Astrocyte of the spinal cord (primary cell): ENCODE results near the gene ABHD1.

Experiments
- DNase-seq: peaks from one replicate; pipeline ENCODE4 v3.0.0; 2011; ENCODE audit warnings: low read depth, low spot score
- H3K4me3 ChIP-seq: 2 replicates; pipeline ENCODE4 v1.5.1; 2011; ENCODE audit warnings: low read depth, mild to moderate bottlenecking, low read length, moderate library complexity
- CTCF ChIP-seq: IDR thresholded peaks from 2 replicates; pipeline ENCODE4 v1.5.1; 2012; ENCODE audit warnings: low read depth, mild to moderate bottlenecking, low read length, inconsistent platforms
- in situ Hi-C: cut with HindIII; loops from 2 replicates; pipeline ENCODE4 v1.10.0; 2017; ENCODE audit warnings: low sequenced_read_pairs

ABHD1 gene

DNA sequence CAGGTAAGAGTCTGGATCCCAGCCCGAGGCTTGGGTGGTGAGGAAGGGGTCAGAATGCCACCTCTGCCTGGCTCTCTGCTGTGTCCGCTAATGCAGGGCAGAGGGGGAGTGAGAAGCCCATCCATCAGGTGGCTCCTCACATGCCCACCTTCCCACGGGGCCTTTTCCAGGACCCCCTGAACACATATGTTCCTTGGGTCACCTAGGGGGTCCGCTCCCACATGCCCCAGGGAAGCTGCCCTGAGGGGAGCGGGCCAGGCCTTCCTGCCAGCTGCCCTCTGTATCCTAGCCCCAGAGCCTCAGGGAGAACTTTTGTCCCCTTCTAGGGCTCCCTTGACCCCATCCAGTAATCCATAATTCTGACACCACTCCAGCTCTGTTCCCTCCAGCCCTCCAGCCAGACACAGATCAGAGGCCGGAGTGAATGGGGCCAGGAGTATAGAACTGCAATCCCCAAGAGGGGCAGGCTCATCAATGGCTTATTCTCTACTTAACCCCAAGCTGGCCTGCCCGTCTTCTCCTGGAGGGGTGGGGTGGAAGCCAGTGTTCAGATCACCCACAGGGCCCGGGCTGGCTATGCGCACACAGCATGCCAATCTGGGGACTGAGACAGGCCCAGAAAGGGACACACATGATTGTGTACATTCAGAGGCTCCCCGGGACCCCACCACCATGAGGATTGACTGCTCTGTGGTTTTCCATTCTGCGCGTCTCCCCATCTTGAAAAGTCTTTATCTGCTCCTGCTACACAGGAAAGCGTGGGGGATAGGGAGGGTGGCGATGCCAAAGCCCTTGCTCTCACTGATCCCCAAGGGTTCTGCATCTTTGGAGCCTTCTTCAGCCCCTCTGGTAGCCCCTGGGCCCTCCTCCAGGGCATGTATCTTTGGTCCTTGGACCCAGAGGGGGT lies 44.1 kb upstream of the ABHD1 start:
- in situ Hi-C loops = no loop called here
- TF ChIP-seq CTCF = no peak
- peak overlapping the region; percentile 62 for H3K4me3 ChIP-seq
- DNase-seq = no peak

GRCh38 chr2:27080140-27080469 lies 43.5 kb upstream of the ABHD1 start:
- DNase-seq = no peak
- peak overlapping the region; percentile 62 for H3K4me3 ChIP-seq
- TF ChIP-seq CTCF = no peak
- in situ Hi-C loops = no loop called here

DNA sequence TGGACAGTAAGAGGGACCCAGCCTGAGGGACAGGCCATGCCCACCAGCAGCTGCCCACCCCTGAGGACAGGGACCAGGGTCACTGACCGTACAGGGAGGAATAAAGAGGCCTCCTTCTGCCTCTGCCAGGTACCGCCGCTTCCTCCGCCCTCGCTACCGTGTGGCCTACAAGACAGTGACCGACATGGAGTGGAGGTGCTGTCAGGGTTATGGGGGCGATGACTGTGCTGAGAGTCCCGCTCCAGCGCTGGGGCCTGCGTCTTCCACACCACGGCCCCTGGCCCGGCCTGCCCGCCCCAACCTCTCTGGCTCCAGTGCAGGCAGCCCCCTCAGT lies 43.0 kb upstream of the ABHD1 start:
- no peak for DNase-seq
- in situ Hi-C loops = no loop called here
- peak overlapping the region; percentile 62 for H3K4me3 ChIP-seq
- no peak for TF ChIP-seq CTCF

GRCh38 chr2:27081984-27082772 lies 41.4 kb upstream of the ABHD1 start:
- DNase-seq = no peak
- in situ Hi-C loops = no loop called here
- no peak for TF ChIP-seq CTCF
- no peak overlapping the region for H3K4me3 ChIP-seq

- DNase-seq = no peak
- in situ Hi-C loops = no loop called here
- H3K4me3 ChIP-seq = no peak overlapping the region
- no peak for TF ChIP-seq CTCF
These were observed 40.7 kb upstream of the ABHD1 start for GRCh38 chr2:27082773-27083409.

- H3K4me3 ChIP-seq = no peak overlapping the region
- in situ Hi-C loops = no loop called here
- DNase-seq = no peak
- no peak for TF ChIP-seq CTCF
These were observed 40.0 kb upstream of the ABHD1 start for GRCh38 chr2:27083410-27084296.
